Measurements from ENCODE around the gene IL17D. TPM values are rescaled to one million over a fixed set of nuclear protein-coding genes. Genes with fewer than 3 reads are reported as not detected.

The IL17D gene
- total and polyA plus RNA-seq, 3 donors from 2014 or later = 1.6 to 5.3 (median 4.8) TPM

GRCh38 chr13:20718958-20719566 lies 15.6 kb downstream of the IL17D start:
- TF ChIP-seq POLR2A (IDR thresholded peaks at IDR 0.05) (no peak), CTCF (IDR thresholded peaks at IDR 0.05) (no peak)
- intact Hi-C loops (cut with DNase I; ENCODE audit: low total_unique reads) = loop anchor here (10.0 kb wide), 2 partner anchors 96 to 206 kb away; no protein-coding TSS in a partner anchor
- 78 to 79% methylated on average over 12 of the region's 12 CpGs for WGBS, 2 donors

GRCh38 chr13:20719783-20720182 lies 16.3 kb downstream of the IL17D start:
- WGBS, 2 donors = 60 to 72% methylated on average over 13 of the region's 13 CpGs
- TF ChIP-seq CTCF (IDR thresholded peaks at IDR 0.05) (no peak), POLR2A (IDR thresholded peaks at IDR 0.05) (no peak)
- Histone ChIP-seq H3K4me1 (peaks cover 10% of the 10 kb centered on the region), H3K4me3 (no peak overlapping the region), H3K27ac (no peak overlapping the region), H3K9me3 (no peaks in the 10 kb centered on the region), H3K27me3 (no peaks in the 10 kb centered on the region), H3K36me3 (ENCODE audit: low read depth, missing control alignments) (no peaks in the 10 kb centered on the region)
- DNase-seq = no peak
- intact Hi-C loops (cut with DNase I; ENCODE audit: low total_unique reads) = loop anchor here (10.0 kb wide), 2 partner anchors 95 to 205 kb away; no protein-coding TSS in a partner anchor

More at GRCh38 chr13:20718958-20719566, 15.6 kb downstream of the IL17D start:
- Histone ChIP-seq H3K27ac (no peak overlapping the region), H3K4me1 (peaks cover 15% of the 10 kb centered on the region), H3K9me3 (no peaks in the 10 kb centered on the region), H3K36me3 (ENCODE audit: low read depth, missing control alignments) (no peaks in the 10 kb centered on the region), H3K4me3 (no peak overlapping the region), H3K27me3 (no peaks in the 10 kb centered on the region)
- no peak for DNase-seq

- DNase-seq = no peak
- WGBS, 2 donors = 67% methylated on average over 11 of the region's 11 CpGs; no CpG with 5 or more reads in 1 of the 2 donors
These were observed 17.0 kb downstream of the IL17D start for GRCh38 chr13:20720499-20720898.

GRCh38 chr13:20721058-20721453 lies 17.6 kb downstream of the IL17D start:
- no peak for DNase-seq
- H3K4me3 ChIP-seq = peak overlapping the region in 1 of 2 donors; percentile 56
- H3K9me3 ChIP-seq = no peaks in the 10 kb centered on the region
- H3K36me3 ChIP-seq (ENCODE audit: low read depth, missing control alignments) = no peaks in the 10 kb centered on the region
- 54 to 67% methylated on average over 3 to 16 of the region's 16 CpGs for WGBS, 2 donors
- H3K27ac ChIP-seq = no peak overlapping the region
- TF ChIP-seq POLR2A (IDR thresholded peaks at IDR 0.05) (no peak), CTCF (IDR thresholded peaks at IDR 0.05) (no peak)
- H3K4me1 ChIP-seq = peaks cover 10% of the 10 kb centered on the region
- no peaks in the 10 kb centered on the region for H3K27me3 ChIP-seq
- intact Hi-C loops (cut with DNase I; ENCODE audit: low total_unique reads) = no loop called here

More at GRCh38 chr13:20720499-20720898, 17.0 kb downstream of the IL17D start:
- H3K4me3 ChIP-seq = no peak overlapping the region
- peaks cover 10% of the 10 kb centered on the region for H3K4me1 ChIP-seq
- H3K27me3 ChIP-seq = no peaks in the 10 kb centered on the region
- no peaks in the 10 kb centered on the region for H3K9me3 ChIP-seq
- intact Hi-C loops (cut with DNase I; ENCODE audit: low total_unique reads) = no loop called here
- H3K27ac ChIP-seq = no peak overlapping the region
- TF ChIP-seq POLR2A (IDR thresholded peaks at IDR 0.05) (no peak), CTCF (IDR thresholded peaks at IDR 0.05) (no peak)
- no peaks in the 10 kb centered on the region for H3K36me3 ChIP-seq (ENCODE audit: low read depth, missing control alignments)
